NCI-H748 (cell line): ENCODE data around the gene THAP3.
"Not testable (repeated sequence)": the region's sequence is repeated elsewhere in the genome, so short reads cannot be mapped to it uniquely, and the experiment has no call there.

ENCODE experiments used
- DNase-seq: peaks from one replicate; lab custom pipeline; 2025; ENCODE audit not compliant: unreplicated experiment; lab: John Stamatoyannopoulos, UW

Gene THAP3

GRCh38 chr1:6590046-6590445, 34.6 kb upstream of the THAP3 start:
- DNase-seq: no peak

- no peak for DNase-seq
Observed at GRCh38 chr1:6591222-6591621, 33.4 kb upstream of the THAP3 start.

- DNase-seq: no peak
Observed at GRCh38 chr1:6591644-6592043, 33.0 kb upstream of the THAP3 start.

DNA sequence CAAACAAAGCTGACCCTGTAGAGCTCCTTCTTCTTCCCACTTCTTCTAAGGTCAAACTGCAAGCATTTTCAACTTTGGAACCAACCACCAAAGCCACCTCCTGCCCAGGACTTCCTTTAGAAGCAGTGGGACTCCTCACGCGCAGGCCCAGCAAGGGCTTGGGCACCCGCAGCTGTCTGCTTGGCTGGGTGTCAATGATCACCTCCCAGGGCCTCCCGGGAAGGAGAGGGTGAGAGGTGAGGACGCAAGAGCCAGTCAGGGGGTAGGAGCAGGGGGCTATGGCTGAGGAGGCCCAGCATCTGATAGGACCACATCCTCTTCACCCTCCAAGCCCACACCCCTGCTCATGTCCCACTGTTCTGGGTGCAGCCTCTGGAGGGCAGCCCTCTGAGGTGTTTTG, 32.2 kb upstream of the THAP3 start:
- no peak for DNase-seq

DNA sequence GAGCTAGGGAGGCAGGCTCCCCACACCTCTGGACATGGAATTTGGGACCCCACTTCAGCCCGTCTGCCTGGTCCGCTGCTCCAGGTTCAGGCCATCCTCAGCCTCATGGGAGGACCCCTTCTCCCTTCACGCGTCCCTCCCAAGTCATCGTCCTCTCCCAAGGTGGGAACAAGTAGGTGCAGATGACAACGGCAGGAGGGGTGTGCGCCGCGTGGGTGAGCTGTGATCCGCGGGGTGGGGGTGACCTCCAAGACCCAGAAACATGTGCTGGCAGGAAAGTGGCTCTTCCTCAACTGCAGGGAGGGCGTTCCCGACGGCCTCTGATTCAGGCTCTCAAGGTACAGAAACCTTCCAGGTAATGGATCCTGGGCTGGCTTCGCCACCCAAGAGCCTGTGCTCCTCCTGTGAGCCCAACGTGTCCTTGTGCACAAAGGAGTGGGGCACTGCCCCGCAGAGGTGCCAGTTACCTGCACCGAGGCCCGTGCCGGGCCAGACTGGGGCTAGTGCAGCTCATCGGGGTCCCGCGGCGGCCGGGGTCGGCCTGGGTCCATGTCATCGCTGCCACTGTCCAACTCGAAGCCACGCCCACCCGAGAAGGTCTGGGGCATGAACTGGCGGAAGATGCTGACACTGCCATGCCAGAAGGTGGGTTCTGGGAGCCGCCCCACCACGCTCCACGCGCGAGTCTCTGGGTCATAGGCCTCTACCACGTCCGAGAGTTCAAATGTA, 31.6 kb upstream of the THAP3 start:
- no peak for DNase-seq

DNA sequence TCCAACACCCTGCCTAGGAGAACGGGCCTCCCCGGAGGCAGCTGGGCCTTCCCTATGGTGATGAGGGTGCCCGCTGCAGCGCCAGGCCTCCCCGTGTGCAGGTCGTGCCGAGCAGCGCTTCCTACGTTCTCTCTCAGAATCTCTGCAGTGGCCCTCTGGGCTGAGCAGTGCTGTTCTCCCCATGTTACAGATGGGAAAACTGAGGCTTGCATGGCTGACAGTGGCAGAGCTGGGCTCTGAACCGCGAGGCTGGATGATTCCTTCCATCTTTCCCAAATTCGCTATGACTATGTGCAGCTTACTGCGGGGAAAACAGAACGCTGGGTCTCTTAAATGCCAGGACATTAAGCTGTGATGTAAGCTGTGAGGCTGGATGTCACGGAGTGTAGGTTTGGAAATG, 30.9 kb upstream of the THAP3 start:
- DNase-seq: no peak

GRCh38 chr1:6594977-6595740, 29.5 kb upstream of the THAP3 start:
- DNase-seq: no peak

DNA sequence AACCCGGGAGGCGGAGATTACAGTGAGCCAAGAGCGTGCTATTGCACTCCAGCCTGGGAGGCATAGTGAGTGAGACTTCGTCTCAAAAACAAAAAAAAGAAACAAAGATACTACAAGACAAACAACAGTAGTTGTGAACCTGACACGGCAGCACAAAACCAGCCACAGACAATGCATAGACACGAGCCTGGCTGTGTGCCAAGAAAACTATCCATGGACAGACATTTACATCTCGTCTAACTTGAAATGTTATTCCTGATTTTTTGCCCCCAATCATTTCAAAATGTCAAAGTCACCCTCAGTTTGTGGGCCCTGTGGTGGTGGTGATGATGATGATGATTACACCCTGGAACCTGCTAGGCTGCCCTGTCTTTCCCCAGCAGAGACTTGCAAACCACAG, 28.3 kb upstream of the THAP3 start:
- no peak for DNase-seq

DNA sequence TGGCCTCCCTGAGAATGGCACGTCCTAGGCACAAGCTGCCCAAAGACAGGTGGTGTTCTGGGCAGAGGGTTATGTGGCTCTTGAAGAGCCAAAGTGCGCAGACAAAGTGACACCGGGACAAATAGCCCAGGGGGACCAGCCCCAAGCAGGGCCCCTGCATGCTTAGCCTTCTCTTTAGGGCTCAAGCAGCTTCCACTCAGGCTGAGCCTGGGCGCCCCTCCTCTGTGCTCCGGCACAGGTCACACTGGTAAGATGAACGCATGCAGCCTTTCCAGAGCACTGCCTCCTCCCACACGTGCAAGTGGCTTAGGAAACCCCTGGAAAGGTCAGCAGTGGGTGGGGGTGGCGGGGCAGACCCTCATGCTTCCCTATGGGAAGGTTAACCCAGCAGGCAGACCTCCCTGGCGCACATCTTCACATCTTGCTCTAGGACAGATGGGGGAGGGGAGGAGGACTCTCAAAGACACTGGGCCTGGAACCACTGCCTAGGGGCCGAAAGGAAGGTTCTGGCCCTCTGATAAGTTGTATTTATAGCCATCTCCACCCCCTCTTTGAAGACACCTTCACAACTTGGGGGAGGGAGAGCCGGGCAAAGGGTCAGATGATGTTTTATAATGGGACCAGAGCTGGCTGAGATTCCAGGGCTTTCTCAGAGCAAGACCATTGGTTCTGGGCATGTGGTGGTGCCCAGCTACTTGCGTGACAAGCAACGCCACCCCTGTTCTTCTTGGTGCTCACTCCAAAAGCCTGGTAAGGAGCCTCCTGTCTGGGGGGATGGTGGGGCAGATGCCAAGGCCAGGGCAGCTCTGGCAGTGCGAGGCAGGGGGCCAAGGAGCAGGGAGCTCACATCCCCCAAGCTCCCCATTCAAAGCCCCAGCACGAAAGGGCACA, 27.5 kb upstream of the THAP3 start:
- DNase-seq: no peak

GRCh38 chr1:6597777-6598131, 26.9 kb upstream of the THAP3 start:
- no peak for DNase-seq

DNA sequence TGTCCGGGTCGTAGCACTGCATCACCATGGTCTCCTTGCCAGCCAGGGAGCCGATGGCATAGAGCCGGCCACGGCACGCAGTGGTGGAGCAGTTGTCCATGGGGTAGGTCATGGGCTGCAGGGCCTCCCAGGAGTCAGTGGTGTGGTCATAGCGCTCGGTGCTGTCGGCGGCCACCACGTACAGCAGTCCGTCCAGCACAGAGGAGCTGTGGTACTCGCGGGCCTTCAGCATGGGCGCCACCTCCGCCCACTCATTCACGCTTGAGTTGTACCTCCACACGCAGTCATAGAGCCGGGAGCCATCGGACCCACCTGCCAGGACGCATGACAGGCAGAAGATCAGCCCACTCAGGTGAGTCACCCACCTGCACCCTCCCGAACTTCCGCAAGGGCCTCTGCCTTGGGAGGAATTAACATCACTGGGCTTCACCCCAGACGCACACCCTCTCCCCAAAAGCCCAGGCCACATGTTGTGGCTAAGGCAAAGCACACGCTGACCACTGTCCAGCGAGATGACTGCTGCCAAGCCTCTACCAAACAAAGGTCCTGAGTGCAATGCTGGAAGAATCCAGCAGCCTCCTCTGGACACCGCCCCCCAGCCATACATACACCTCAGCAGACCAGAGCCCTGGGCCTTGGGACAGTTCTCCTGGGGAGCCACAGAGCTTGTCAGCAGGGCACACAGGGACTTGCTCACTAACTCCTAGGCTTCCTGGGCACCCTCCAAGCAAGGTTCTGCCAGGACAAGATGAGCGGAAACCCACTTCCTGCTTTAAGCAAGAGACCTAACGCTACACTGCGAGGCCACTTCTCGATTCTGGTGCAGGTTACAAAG, 25.3 kb upstream of the THAP3 start:
- no peak for DNase-seq

DNA sequence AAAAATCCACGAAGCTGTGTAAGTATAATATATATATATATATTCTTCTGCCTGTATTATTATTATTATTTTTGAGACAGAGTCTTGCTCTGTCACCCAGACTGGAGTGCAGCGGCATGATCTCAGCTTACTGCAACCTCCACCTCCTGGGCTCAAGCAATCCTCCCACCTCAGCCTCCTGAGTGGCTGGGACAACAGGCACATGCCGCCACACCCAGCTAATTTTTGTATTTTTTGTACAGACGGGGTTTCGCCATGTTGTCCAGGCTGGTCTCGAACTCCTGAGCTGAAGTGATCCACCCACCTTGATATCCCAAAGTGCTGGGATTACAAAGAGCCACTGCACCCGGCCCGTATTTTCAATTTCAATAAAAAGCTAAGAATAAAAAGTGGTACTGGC, 24.7 kb upstream of the THAP3 start:
- not testable (repeated sequence) for DNase-seq

- no peak for DNase-seq
Observed at GRCh38 chr1:6600410-6601048, 24.1 kb upstream of the THAP3 start.

GRCh38 chr1:6601049-6601922, 23.4 kb upstream of the THAP3 start:
- DNase-seq: peak; percentile 55

DNA sequence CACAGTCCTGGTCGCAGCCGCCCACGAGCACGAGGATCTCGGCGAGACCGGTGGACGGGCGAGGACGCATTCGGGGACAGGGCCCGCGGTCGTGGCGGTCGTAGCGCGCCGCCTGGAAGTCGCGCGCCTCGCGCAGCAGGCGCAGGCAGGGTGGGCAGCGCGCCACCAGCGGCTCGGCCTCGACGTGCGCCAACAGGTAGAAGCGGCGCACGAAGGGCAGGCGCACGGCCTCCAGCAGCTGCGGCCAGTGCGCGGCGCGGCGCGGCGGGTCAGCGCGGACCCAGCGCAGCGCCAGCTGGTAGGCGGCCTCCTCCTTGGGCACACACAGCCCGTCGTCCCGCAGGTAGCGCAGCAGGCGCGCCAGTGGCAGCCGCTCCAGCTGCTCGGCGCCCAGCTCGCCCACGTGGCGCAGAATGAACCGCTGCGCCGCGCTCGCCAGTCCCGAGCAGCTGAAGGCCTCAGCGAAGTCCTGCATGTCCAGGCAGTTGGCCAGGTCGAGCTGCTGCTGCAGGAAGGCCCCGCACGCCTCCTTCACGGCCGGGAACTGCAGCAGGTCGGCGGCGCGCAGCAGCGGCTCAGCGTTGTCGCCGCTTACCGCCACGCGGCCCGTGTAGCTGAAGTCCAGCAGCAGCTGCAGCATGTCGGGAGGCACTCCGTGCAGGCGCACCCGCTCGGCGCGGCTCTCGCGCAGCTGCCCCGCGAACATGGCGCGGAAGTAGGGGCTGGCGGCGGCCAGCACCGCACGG, 22.6 kb upstream of the THAP3 start:
- peak; percentile 76 for DNase-seq

DNA sequence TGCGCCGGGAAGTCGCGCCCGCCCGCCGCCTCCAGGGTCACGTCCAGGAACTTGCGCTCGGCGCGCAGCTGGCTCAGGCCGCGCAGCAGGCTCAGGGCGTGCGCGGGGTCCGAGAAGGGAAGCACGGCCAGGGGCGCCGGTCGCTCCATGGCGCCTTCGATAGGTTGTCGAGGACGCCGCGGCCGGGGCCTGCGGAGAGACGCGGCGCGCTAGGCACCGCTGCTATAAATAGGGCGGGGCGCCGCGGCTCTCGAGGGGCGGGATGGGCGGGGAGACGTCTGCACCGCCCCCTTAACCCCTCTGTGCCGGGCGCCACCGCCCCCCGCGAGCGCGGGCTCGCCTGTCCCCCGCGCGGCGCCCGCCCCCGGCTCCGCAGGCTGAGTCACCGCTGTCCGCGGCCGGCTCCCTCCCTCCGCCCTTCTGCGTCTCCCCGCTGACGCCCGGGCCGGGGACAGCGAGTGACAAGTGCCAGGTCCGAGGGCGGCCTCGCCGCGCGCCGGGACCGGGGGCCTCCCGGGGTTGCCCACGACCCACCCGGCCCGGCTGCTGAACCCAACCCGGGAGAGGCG, 21.9 kb upstream of the THAP3 start, which contains the start of gene KLHL21:
Gene KLHL21, minus strand, starts transcription at position 201 of the 569 bp plus-strand sequence. Its CDS starts 52 bp downstream, at position 149.
- peak; percentile 76 for DNase-seq

DNA sequence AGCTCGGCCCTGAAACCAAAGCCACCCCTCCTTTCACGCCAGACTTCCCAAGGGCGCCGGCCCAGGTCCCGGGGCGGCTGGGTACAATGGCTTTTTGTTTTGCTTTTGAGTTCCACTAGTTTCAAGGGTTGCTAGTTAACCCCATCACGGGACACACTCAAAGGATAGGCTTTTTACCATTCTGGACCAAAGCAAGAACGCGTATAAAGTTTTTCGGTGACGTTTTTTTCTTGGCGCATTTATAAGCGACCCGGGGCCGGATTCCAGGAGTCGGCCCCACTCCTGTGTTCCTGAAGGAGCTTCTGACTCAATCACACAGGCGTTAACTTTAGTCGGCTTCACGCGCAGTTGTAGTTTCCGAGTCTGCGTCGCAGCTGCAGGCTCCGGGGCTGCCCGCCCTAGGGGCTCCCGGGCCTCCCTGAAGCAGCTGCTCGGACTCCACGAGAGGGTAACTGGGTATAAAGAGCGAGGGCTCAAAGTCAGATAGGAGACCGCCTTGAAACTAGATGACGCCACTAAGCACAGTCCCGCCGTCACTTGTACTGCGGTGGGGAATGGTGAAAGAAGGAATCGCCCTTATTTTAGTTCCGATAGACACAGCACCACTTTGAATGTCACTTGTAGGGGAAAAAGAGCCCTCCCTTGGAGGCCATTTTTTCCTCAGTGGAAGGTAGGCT, 21.3 kb upstream of the THAP3 start:
- DNase-seq: peak; percentile 29
